GM19193 (cell line): ENCODE results near the gene NMNAT2.

Source experiments
- POLR2A ChIP-seq: IDR thresholded peaks from 4 replicates; pipeline ENCODE4 v1.6.1; 2011; ENCODE audit not compliant: insufficient read depth, insufficient read length; ENCODE audit errors: extremely low read depth

Gene NMNAT2

GRCh38 chr1:183310753-183311479, 107.3 kb downstream of the NMNAT2 start:
- TF ChIP-seq POLR2A, result no peak

DNA sequence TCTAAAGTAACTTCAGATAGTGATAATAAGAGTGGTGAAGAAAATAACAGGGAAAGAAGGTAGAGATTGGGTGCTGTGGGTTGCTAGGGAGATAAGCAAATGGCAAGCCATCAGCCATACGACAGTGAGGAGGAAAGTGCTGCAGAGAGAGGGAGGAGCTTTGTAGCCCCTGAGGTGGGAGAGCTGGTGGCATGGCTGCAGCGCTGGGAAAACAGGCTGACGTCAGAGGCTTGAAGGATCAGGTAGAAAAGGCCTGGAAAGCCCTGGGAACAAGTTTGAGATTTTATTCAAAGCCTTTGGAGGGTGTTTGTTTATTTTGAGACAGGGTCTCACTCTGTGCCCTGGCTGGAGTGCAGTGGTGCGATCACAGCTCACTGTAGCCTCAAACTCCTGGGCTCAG, 109.5 kb downstream of the NMNAT2 start:
- no peak for TF ChIP-seq POLR2A

GRCh38 chr1:183306317-183307042, 111.7 kb downstream of the NMNAT2 start:
- TF ChIP-seq POLR2A, result no peak

- TF ChIP-seq POLR2A, result no peak
These were observed 113.6 kb downstream of the NMNAT2 start for GRCh38 chr1:183304440-183305107.

DNA sequence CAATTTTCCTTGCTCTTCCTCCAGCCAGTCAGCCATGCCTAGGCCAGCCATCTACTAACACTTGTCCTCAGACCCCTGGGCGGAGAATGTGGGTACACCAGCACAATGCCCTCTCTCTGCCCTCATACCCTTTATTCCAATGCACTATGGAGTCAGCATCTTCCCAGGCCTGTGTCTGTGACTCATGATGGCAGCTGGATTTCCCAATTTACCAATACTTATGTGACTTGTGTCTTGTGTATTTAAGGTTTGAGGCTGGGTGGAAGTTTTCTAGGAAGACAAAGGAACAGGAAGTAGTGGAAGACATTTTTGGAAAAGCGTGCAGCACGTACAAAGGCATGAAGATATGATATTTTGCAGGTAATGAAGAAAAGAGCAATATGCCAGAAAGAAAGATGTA, 114.3 kb downstream of the NMNAT2 start:
- TF ChIP-seq POLR2A, result no peak

DNA sequence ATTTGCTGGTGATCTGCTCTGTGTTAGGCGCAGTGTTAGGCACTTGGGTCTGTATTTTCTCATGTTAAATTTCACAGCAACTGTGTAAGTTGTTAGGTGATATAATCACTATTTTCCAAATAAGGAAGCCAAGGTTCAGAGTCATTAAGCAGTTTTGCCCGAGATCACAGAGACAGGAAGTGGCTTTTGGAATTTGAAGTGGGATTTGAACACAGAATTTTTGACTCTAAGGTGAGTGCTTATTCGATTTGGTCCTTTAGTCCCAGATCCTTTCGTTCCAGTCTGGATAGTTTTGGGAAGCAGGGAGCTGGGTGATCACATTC, 114.9 kb downstream of the NMNAT2 start:
- no peak for TF ChIP-seq POLR2A

DNA sequence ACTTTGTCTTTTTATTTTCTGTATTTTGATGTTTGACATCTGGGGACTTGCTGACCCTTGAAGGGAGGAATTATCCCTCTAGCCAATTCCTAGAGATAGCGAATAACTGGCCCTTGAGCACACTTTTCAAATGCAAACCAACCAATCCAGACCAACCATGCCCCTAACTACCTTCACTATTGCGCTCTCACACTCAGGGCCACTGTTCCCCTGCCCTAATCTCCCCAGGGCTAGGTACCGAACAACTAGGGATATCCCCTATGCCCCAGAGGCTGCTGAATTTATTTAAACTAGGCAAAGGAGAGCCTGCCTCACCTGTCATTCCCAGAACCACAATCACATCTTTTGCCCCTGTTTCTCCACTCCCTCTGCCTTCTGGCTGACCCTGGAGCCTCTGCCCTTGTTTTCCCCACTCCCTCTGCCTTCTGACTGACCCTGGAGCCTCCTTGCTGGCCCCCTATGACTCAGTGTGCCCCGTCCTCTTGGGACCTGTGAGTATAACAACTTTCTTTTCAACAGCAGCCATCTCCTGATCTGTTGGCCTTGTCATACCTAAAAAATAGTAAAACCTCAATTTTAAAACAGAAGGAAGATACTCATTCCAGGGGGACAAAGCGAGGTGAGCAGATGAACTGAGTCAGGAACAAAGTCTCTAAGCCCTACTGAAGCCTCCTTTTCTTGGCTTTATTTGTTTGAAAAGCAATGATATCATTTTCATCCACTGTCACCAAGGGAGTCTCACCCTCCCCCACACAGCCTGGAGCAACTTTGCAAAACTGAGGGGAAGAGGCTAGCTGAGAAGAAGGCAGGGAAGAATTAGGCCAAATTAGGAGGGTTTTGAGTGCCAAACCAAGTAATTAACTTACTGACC, 115.5 kb downstream of the NMNAT2 start:
- no peak for TF ChIP-seq POLR2A

GRCh38 chr1:183301239-183301638, 116.9 kb downstream of the NMNAT2 start:
- TF ChIP-seq POLR2A, result no peak

GRCh38 chr1:183300828-183301227, 117.4 kb downstream of the NMNAT2 start:
- no peak for TF ChIP-seq POLR2A

GRCh38 chr1:183300395-183300794, 117.8 kb downstream of the NMNAT2 start:
- no peak for TF ChIP-seq POLR2A

GRCh38 chr1:183296782-183297181, 121.4 kb downstream of the NMNAT2 start:
- TF ChIP-seq POLR2A, result no peak

DNA sequence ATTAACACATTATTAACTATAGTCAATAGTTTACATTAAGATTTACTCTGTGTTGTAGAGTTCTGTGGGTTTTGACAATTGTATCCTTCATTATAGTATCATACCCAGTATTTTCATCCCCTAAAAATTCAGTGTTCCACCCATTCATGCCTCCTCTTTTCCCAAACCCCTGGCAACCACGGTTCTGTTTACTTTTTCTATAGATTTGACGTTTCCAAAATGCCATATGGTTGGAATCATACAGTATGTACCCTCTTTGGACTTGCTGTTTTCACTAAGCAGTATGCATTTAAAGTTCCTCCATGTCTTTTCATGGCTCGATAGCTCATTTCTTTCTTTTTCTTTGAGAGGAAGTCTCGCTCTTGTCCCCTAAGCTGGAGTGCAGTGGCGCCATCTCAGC, 122.7 kb downstream of the NMNAT2 start:
- TF ChIP-seq POLR2A, result no peak

GRCh38 chr1:183293876-183294275, 124.3 kb downstream of the NMNAT2 start:
- TF ChIP-seq POLR2A, result no peak

DNA sequence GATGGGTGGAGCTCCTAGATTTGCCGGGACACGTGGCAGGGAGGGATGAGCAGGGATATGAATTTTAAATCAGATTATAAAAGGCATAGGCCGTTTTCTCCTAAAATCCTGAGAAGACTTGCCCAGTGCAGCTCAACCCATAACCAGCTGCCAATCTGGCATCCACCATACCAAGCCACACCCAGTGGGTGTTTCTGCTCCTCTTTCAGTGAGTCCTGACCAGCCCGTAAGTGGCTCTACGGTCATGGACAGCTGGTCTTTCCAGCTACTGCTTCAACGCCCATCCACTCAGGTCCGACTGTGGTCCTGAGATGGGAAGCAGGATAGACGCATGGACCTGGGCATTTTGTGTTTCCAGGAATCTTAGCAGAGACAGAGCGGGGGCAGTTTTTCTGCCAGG, 124.9 kb downstream of the NMNAT2 start:
- TF ChIP-seq POLR2A, result no peak
